Activated B cell treated with CpG ODN at 0.5 μM for 24 hours (primary cell): ENCODE results near the gene NRG3. TPM values are rescaled to one million over a fixed set of nuclear protein-coding genes. Genes with fewer than 3 reads are reported as not detected.

Experiments used
- ATAC-seq: fragments of 200-7000 bp; cut with Tn5 transposase; one replicate; pipeline ENCODE4 v1.10.0; 2021; ENCODE audit warnings: low read depth, mild to moderate bottlenecking, moderate library complexity
- CTCF ChIA-PET: fragments of 350-600 bp; sonication (Branson Sonifier 250); formaldehyde crosslinking; loops from one replicate; lab custom pipeline; 2021; ENCODE audit warnings: antibody characterized with exemption; lab: Charles Lee
- POLR2A ChIA-PET: fragments of 350-600 bp; sonication (Branson Sonifier 250); formaldehyde crosslinking; loops from one replicate; lab custom pipeline; 2021; ENCODE audit warnings: antibody characterized with exemption; lab: Charles Lee
- DNase-seq: peaks from one replicate; pipeline ENCODE4 v3.0.0; 2022
- H3K27ac Mint-ChIP-seq: one replicate; pipeline ENCODE4 v1.8.0; 2020; ENCODE audit warnings: mixed read lengths
- H3K27me3 Mint-ChIP-seq: one replicate; pipeline ENCODE4 v1.8.0; 2021; ENCODE audit warnings: mixed read lengths
- H3K36me3 Mint-ChIP-seq: one replicate; pipeline ENCODE4 v1.8.0; 2021; ENCODE audit warnings: low read depth, mixed read lengths
- H3K4me1 Mint-ChIP-seq: one replicate; pipeline ENCODE4 v1.8.0; 2021; ENCODE audit warnings: mixed read lengths
- H3K4me3 Mint-ChIP-seq: one replicate; pipeline ENCODE4 v1.8.0; 2020; ENCODE audit warnings: mild to moderate bottlenecking, mixed read lengths
- H3K9me3 Mint-ChIP-seq: one replicate; pipeline ENCODE4 v1.8.0; 2020; ENCODE audit warnings: mixed read lengths
- intact Hi-C: fragments of 100-400 bp; cut with micrococcal nuclease; formaldehyde crosslinking; loops from one replicate; pipeline ENCODE4 v1.15.1; 2024
- total RNA-seq: library from RNA; stranded (reverse); gene quantifications from 2 replicates; pipeline ENCODE4 v1.2.3, GENCODE V29; 2022
- TF ChIP-seq, protein P1 (sequence below): fragments of 200-600 bp; IDR thresholded peaks from one replicate; pipeline ENCODE4 v1.8.0; 2022; ENCODE audit warnings: antibody characterized with exemption, mild to moderate bottlenecking

Gene NRG3
- total RNA-seq, 1 donor from 2014 or later: not detected

DNA sequence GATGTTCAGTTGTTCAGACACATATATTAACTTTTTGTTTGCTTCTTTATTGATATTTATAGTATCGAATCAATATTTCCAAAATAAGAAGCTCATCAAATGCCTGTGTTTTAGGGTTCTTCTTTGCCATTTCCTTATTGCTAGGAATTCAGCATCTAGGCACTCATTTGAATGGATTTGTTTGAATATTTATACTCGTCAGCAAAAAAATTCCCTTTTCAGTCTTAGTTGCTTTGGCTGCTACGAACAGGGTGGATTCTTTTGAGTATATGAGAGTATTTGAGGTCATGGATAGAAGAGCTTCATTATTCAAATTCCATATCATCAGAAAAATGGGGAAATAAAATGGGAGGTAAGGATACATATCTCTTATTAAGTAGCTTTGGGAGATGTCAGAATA, 706.9 kb downstream of the NRG3 start:
- ChIA-PET POLR2A (no interaction called here), CTCF (interaction anchor here (0.7 kb wide), 1 partner anchor 796 kb away, joined by 3 read pairs; no protein-coding TSS in a partner anchor)
- H3K4me1 Mint-ChIP-seq: no peaks in the 10 kb centered on the region
- DNase-seq (no peak), ATAC-seq (no peak)
- intact Hi-C loops: no loop called here
- H3K27me3 Mint-ChIP-seq: no peaks in the 10 kb centered on the region
- H3K9me3 Mint-ChIP-seq: no peaks in the 10 kb centered on the region
- no peak overlapping the region for H3K27ac Mint-ChIP-seq
- TF ChIP-seq, protein P1, sequence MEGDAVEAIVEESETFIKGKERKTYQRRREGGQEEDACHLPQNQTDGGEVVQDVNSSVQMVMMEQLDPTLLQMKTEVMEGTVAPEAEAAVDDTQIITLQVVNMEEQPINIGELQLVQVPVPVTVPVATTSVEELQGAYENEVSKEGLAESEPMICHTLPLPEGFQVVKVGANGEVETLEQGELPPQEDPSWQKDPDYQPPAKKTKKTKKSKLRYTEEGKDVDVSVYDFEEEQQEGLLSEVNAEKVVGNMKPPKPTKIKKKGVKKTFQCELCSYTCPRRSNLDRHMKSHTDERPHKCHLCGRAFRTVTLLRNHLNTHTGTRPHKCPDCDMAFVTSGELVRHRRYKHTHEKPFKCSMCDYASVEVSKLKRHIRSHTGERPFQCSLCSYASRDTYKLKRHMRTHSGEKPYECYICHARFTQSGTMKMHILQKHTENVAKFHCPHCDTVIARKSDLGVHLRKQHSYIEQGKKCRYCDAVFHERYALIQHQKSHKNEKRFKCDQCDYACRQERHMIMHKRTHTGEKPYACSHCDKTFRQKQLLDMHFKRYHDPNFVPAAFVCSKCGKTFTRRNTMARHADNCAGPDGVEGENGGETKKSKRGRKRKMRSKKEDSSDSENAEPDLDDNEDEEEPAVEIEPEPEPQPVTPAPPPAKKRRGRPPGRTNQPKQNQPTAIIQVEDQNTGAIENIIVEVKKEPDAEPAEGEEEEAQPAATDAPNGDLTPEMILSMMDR: no peak
- no peak overlapping the region for H3K4me3 Mint-ChIP-seq
- no peaks in the 10 kb centered on the region for H3K36me3 Mint-ChIP-seq

- peaks cover 6% of the 10 kb centered on the region for H3K9me3 Mint-ChIP-seq
Measured at GRCh38 chr10:82591421-82591820, 716.4 kb downstream of the NRG3 start.

GRCh38 chr10:82597840-82598239, 722.8 kb downstream of the NRG3 start:
- no peak for ATAC-seq
- CTCF ChIA-PET: no interaction called here
- no peak overlapping the region for H3K4me3 Mint-ChIP-seq
- H3K4me1 Mint-ChIP-seq: no peaks in the 10 kb centered on the region
- TF ChIP-seq, protein P1: no peak
- no peak overlapping the region for H3K27ac Mint-ChIP-seq
- no peaks in the 10 kb centered on the region for H3K27me3 Mint-ChIP-seq
- intact Hi-C loops: no loop called here
- POLR2A ChIA-PET: no interaction called here
- H3K9me3 Mint-ChIP-seq: peaks cover 6% of the 10 kb centered on the region
- no peaks in the 10 kb centered on the region for H3K36me3 Mint-ChIP-seq
- no peak for DNase-seq

More at GRCh38 chr10:82591421-82591820, 716.4 kb downstream of the NRG3 start:
- intact Hi-C loops: no loop called here
- ATAC-seq: no peak
- no peaks in the 10 kb centered on the region for H3K27me3 Mint-ChIP-seq
- H3K27ac Mint-ChIP-seq: no peak overlapping the region
- no peaks in the 10 kb centered on the region for H3K36me3 Mint-ChIP-seq
- POLR2A ChIA-PET: no interaction called here
- TF ChIP-seq, protein P1: no peak
- H3K4me3 Mint-ChIP-seq: no peak overlapping the region
- CTCF ChIA-PET: no interaction called here
- no peak for DNase-seq
- no peaks in the 10 kb centered on the region for H3K4me1 Mint-ChIP-seq

DNA sequence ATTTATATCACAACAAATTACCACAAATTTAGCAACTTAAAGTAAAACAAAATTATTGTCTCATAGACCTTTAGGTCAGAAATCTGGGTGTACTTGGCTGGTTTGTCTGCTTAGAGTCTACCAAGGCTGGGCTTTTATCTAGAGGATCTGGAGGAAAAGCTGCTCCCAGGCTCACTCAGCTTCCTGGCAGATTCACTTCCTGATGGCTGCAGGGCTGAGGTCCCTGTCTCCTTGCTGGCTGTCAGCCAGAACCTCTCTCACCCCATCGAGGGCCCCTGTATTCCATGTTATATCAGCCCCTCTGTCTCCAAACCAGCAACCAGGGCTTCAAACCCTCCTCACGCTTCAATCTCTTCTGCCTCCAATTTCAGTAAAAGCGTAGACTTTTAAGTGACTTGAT, 734.9 kb downstream of the NRG3 start:
- ATAC-seq (no peak), DNase-seq (no peak)
- intact Hi-C loops: no loop called here
- TF ChIP-seq, protein P1: no peak
- CTCF ChIA-PET: no interaction called here
- Mint-ChIP-seq H3K36me3 (no peaks in the 10 kb centered on the region), H3K27me3 (no peaks in the 10 kb centered on the region), H3K9me3 (peaks cover 3% of the 10 kb centered on the region), H3K4me3 (no peak overlapping the region), H3K27ac (no peak overlapping the region), H3K4me1 (no peaks in the 10 kb centered on the region)
- POLR2A ChIA-PET: no interaction called here

DNA sequence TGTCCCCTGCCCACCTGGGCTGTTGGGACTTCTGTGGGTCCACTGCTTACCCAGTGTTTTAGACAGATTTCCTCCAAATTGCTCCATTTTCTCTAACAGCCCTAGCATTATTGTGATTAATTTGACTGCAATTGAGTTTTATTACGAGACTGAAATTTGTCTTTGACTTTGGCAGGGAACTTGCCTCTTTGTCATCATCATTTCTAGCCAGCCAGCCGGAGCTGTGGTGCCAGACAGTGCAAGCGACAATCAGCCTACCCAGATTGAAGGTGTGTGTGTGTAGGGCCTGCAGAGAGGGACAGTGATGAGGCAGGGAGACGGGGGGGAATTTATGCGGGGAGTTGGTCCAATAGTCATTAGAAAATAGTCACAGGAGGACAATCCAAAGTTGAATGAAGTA, 743.0 kb downstream of the NRG3 start:
- ATAC-seq (no peak), DNase-seq (no peak)
- CTCF ChIA-PET: no interaction called here
- TF ChIP-seq, protein P1: no peak
- peaks cover 4% of the 10 kb centered on the region for H3K9me3 Mint-ChIP-seq
- POLR2A ChIA-PET: no interaction called here
- H3K27me3 Mint-ChIP-seq: no peaks in the 10 kb centered on the region
- no peak overlapping the region for H3K4me3 Mint-ChIP-seq
- intact Hi-C loops: no loop called here
- no peaks in the 10 kb centered on the region for H3K36me3 Mint-ChIP-seq
- H3K27ac Mint-ChIP-seq: no peak overlapping the region
- H3K4me1 Mint-ChIP-seq: no peaks in the 10 kb centered on the region
